Suprapubic skin (tissue), 4 donors: ENCODE measurements around the gene MED27. TPM values are rescaled to one million over a fixed set of nuclear protein-coding genes. Genes with fewer than 3 reads are reported as not detected.

Experiments used
- DNase-seq, 2 donors: peaks; one replicate each; pipeline ENCODE4 v3.0.0-alpha.2; 2019; ENCODE audit warnings: low spot score in 2 of 2
- H3K27ac ChIP-seq: fragments of 200-600 bp; sonication (generic); one replicate; pipeline ENCODE4 v1.5.1; 2019
- H3K27me3 ChIP-seq: fragments of 200-600 bp; sonication (generic); one replicate; pipeline ENCODE4 v1.5.1; 2019
- H3K36me3 ChIP-seq: fragments of 200-600 bp; sonication (generic); one replicate; pipeline ENCODE4 v1.5.1; 2019
- H3K4me1 ChIP-seq: fragments of 200-600 bp; sonication (generic); one replicate; pipeline ENCODE4 v1.5.1; 2019
- H3K4me3 ChIP-seq: fragments of 200-600 bp; sonication (generic); one replicate; pipeline ENCODE4 v1.5.1; 2019; ENCODE audit warnings: mild to moderate bottlenecking
- H3K9me3 ChIP-seq: fragments of 200-600 bp; sonication (generic); one replicate; pipeline ENCODE4 v1.5.1; 2019
- CTCF ChIP-seq, 2 donors: fragments of 200-600 bp in 1 of 2; fragments of 450-650 bp in 1 of 2; sonication (generic) in 1 of 2; IDR thresholded peaks; one replicate each; pipeline ENCODE4 v1.5.1; 2016 to 2019; ENCODE audit warnings: antibody characterized with exemption in 2 of 2, mild to moderate bottlenecking in 1 of 2, moderate library complexity in 1 of 2
- EP300 ChIP-seq: sonication (generic); formaldehyde crosslinking; IDR thresholded peaks from one replicate; pipeline ENCODE4 v1.6.1; 2017; ENCODE audit warnings: antibody characterized with exemption
- POLR2A ChIP-seq, 2 donors: fragments of 450-650 bp; IDR thresholded peaks; one replicate each; pipeline ENCODE4 v1.6.1; 2017; ENCODE audit warnings: antibody characterized with exemption in 2 of 2, mild to moderate bottlenecking in 2 of 2, moderate library complexity in 2 of 2
- POLR2AphosphoS5 ChIP-seq, 3 donors: sonication (generic); formaldehyde crosslinking; IDR thresholded peaks; one replicate each; pipeline ENCODE4 v1.6.1; 2017; ENCODE audit warnings: antibody characterized with exemption in 3 of 3
- WGBS: methylation state at CpG from one replicate; pipeline ENCODE4 v1.1.5; 2018; 5-methylcytosine and 5-hydroxymethylcytosine counted together
- total RNA-seq, 4 donors: library from RNA; depleted of rRNA; stranded (reverse); fragments of >200 nt; gene quantifications; one replicate each; pipeline ENCODE4 v1.1.0, GENCODE V29; 2016

Gene MED27
- total RNA-seq, 4 donors from 2014 or later = 12.6 to 20.3 (median 16.0) TPM

GRCh38 chr9:131946180-131946579, 133.5 kb downstream of the MED27 start:
- H3K27me3 ChIP-seq = no peaks in the 10 kb centered on the region
- H3K36me3 ChIP-seq = no peaks in the 10 kb centered on the region
- DNase-seq = no peak
- no peak overlapping the region for H3K4me3 ChIP-seq
- H3K9me3 ChIP-seq = no peaks in the 10 kb centered on the region
- 93% methylated on average over 2 of the region's 2 CpGs for WGBS
- H3K27ac ChIP-seq = no peak overlapping the region
- H3K4me1 ChIP-seq = peaks cover 3% of the 10 kb centered on the region
- TF ChIP-seq POLR2A (IDR thresholded peaks at IDR 0.05) = no peak
- TF ChIP-seq EP300 = no peak
- TF ChIP-seq POLR2AphosphoS5 (IDR thresholded peaks at IDR 0.05) = no peak

GRCh38 chr9:131943351-131943841, 136.3 kb downstream of the MED27 start:
- 75% methylated on average over 12 of the region's 12 CpGs for WGBS
- Histone ChIP-seq H3K4me1 (peaks cover 3% of the 10 kb centered on the region), H3K27ac (no peak overlapping the region), H3K27me3 (no peaks in the 10 kb centered on the region), H3K4me3 (no peak overlapping the region), H3K9me3 (no peaks in the 10 kb centered on the region), H3K36me3 (peaks cover 6% of the 10 kb centered on the region)
- DNase-seq = no peak
- no peak for TF ChIP-seq EP300
- no peak for TF ChIP-seq POLR2A (IDR thresholded peaks at IDR 0.05)
- TF ChIP-seq POLR2AphosphoS5 (IDR thresholded peaks at IDR 0.05) = no peak
- no peak for TF ChIP-seq CTCF (IDR thresholded peaks at IDR 0.05)

GRCh38 chr9:131942146-131942720, 137.4 kb downstream of the MED27 start:
- TF ChIP-seq POLR2AphosphoS5 (IDR thresholded peaks at IDR 0.05) (no peak), POLR2A (IDR thresholded peaks at IDR 0.05) (no peak), CTCF (IDR thresholded peaks at IDR 0.05) (no peak), EP300 (no peak)

GRCh38 chr9:131937451-131937850, 142.2 kb downstream of the MED27 start:
- peaks cover 22% of the 10 kb centered on the region for H3K36me3 ChIP-seq
- no peaks in the 10 kb centered on the region for H3K27me3 ChIP-seq
- no peak for DNase-seq
- TF ChIP-seq CTCF (IDR thresholded peaks at IDR 0.05) (no peak), POLR2AphosphoS5 (IDR thresholded peaks at IDR 0.05) (no peak), POLR2A (IDR thresholded peaks at IDR 0.05) (no peak), EP300 (no peak)
- no peaks in the 10 kb centered on the region for H3K4me1 ChIP-seq
- H3K4me3 ChIP-seq = no peak overlapping the region
- 93% methylated on average over 2 of the region's 2 CpGs for WGBS
- H3K9me3 ChIP-seq = no peaks in the 10 kb centered on the region
- H3K27ac ChIP-seq = no peak overlapping the region

More at GRCh38 chr9:131942146-131942720, 137.4 kb downstream of the MED27 start:
- Histone ChIP-seq H3K36me3 (peaks cover 15% of the 10 kb centered on the region), H3K9me3 (no peaks in the 10 kb centered on the region), H3K4me1 (peaks cover 3% of the 10 kb centered on the region), H3K27me3 (no peaks in the 10 kb centered on the region), H3K4me3 (no peak overlapping the region), H3K27ac (no peak overlapping the region)
- whole genome bisulfite sequencing = 88% methylated on average over 5 of the region's 5 CpGs
- no peak for DNase-seq

DNA sequence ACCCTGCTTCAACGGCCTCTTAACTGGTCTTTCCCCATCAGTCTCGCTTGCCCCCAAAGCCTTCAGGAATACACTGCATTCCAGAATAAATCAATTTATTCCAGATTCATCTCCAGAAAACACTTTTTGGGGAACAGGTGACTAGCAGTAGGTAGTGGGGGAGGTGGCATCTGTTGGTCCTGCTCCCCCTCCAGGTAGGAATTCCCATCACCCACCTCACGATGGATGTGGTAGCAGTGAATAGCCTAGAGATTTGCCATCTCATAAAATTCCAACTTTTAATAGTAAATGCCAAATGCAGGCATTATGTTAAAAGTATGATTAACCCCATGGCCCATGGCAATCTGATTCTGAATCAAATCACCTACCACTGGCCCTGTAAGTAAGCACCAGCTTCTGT, 142.7 kb downstream of the MED27 start:
- no peak overlapping the region for H3K4me3 ChIP-seq
- no peak for TF ChIP-seq EP300
- no peak for TF ChIP-seq POLR2AphosphoS5 (IDR thresholded peaks at IDR 0.05)
- TF ChIP-seq POLR2A (IDR thresholded peaks at IDR 0.05) = no peak
- no peak for TF ChIP-seq CTCF (IDR thresholded peaks at IDR 0.05)
- DNase-seq = no peak
- no peaks in the 10 kb centered on the region for H3K27me3 ChIP-seq
- no peaks in the 10 kb centered on the region for H3K4me1 ChIP-seq
- no peaks in the 10 kb centered on the region for H3K9me3 ChIP-seq
- H3K27ac ChIP-seq = no peak overlapping the region
- H3K36me3 ChIP-seq = peaks cover 22% of the 10 kb centered on the region
- 93% methylated on average over 3 of the region's 3 CpGs for WGBS
